ENCODE measurements around the gene PLEKHA7.

PLEKHA7 gene

GRCh38 chr11:16780146-16780545 lies 234.1 kb downstream of the PLEKHA7 start:
- in situ Hi-C loops (cut with MboI; ENCODE audit: low sequenced_read_pairs), result loop anchor here (25.0 kb wide), 1 partner anchor 282 kb away; no protein-coding TSS in a partner anchor

GRCh38 chr11:16779436-16779835 lies 234.8 kb downstream of the PLEKHA7 start:
- in situ Hi-C loops (cut with MboI; ENCODE audit: low sequenced_read_pairs), result loop anchor here (25.0 kb wide), 1 partner anchor 283 kb away; no protein-coding TSS in a partner anchor

GRCh38 chr11:16778876-16779275 lies 235.3 kb downstream of the PLEKHA7 start:
- in situ Hi-C loops (cut with MboI; ENCODE audit: low sequenced_read_pairs), result loop anchor here (25.0 kb wide), 1 partner anchor 283 kb away; no protein-coding TSS in a partner anchor

GRCh38 chr11:16778286-16778685 lies 235.9 kb downstream of the PLEKHA7 start:
- in situ Hi-C loops (cut with MboI; ENCODE audit: low sequenced_read_pairs), result loop anchor here (25.0 kb wide), 1 partner anchor 284 kb away; no protein-coding TSS in a partner anchor

- in situ Hi-C loops (cut with MboI; ENCODE audit: low sequenced_read_pairs), result loop anchor here (25.0 kb wide), 1 partner anchor 285 kb away; no protein-coding TSS in a partner anchor
Observed at GRCh38 chr11:16777613-16777975, 236.6 kb downstream of the PLEKHA7 start.

GRCh38 chr11:16776711-16777612 lies 237.3 kb downstream of the PLEKHA7 start:
- in situ Hi-C loops (cut with MboI; ENCODE audit: low sequenced_read_pairs), result loop anchor here (25.0 kb wide), 1 partner anchor 285 kb away; no protein-coding TSS in a partner anchor

GRCh38 chr11:16775614-16776283 lies 238.5 kb downstream of the PLEKHA7 start:
- in situ Hi-C loops (cut with MboI; ENCODE audit: low sequenced_read_pairs), result loop anchor here (25.0 kb wide), 1 partner anchor 287 kb away; no protein-coding TSS in a partner anchor

- in situ Hi-C loops (cut with MboI; ENCODE audit: low sequenced_read_pairs), result loop anchor here (25.0 kb wide), 1 partner anchor 287 kb away; no protein-coding TSS in a partner anchor
Observed at GRCh38 chr11:16774936-16775613, 239.1 kb downstream of the PLEKHA7 start.

GRCh38 chr11:16773981-16774935 lies 240.0 kb downstream of the PLEKHA7 start:
- in situ Hi-C loops (cut with MboI; ENCODE audit: low sequenced_read_pairs), result no loop called here

- in situ Hi-C loops (cut with MboI; ENCODE audit: low sequenced_read_pairs), result no loop called here
Observed at GRCh38 chr11:16772141-16772512, 242.1 kb downstream of the PLEKHA7 start.

- in situ Hi-C loops (cut with MboI; ENCODE audit: low sequenced_read_pairs), result no loop called here
Observed at GRCh38 chr11:16771350-16772140, 242.7 kb downstream of the PLEKHA7 start.

GRCh38 chr11:16770016-16770415 lies 244.2 kb downstream of the PLEKHA7 start:
- in situ Hi-C loops (cut with MboI; ENCODE audit: low sequenced_read_pairs), result no loop called here

GRCh38 chr11:16769386-16769785 lies 244.8 kb downstream of the PLEKHA7 start:
- in situ Hi-C loops (cut with MboI; ENCODE audit: low sequenced_read_pairs), result no loop called here

- in situ Hi-C loops (cut with MboI; ENCODE audit: low sequenced_read_pairs), result no loop called here
Observed at GRCh38 chr11:16767957-16768356, 246.3 kb downstream of the PLEKHA7 start.

GRCh38 chr11:16767137-16767536 lies 247.1 kb downstream of the PLEKHA7 start:
- in situ Hi-C loops (cut with MboI; ENCODE audit: low sequenced_read_pairs), result no loop called here

GRCh38 chr11:16764888-16765287 lies 249.3 kb downstream of the PLEKHA7 start:
- in situ Hi-C loops (cut with MboI; ENCODE audit: low sequenced_read_pairs), result no loop called here

GRCh38 chr11:16763746-16764145 lies 250.5 kb downstream of the PLEKHA7 start:
- in situ Hi-C loops (cut with MboI; ENCODE audit: low sequenced_read_pairs), result no loop called here

GRCh38 chr11:16759857-16760508 lies 254.2 kb downstream of the PLEKHA7 start:
- in situ Hi-C loops (cut with MboI; ENCODE audit: low sequenced_read_pairs), result no loop called here
